AG04449 (cell line): ENCODE data around the gene TMEM135.

Source experiments
- CTCF ChIA-PET: fragments of 350-600 bp; formaldehyde crosslinking; extraction: SDS; loops from one replicate; lab custom pipeline; 2021; ENCODE audit warnings: antibody characterized with exemption; lab: Yijun Ruan, JAX
- POLR2A ChIA-PET: fragments of 400-600, 350-600 bp; formaldehyde crosslinking; extraction: SDS; loops from one replicate; lab custom pipeline; 2020; ENCODE audit warnings: antibody characterized with exemption, inconsistent platforms; lab: Yijun Ruan, JAX
- DNase-seq: peaks from one replicate; pipeline ENCODE4 v3.0.0-alpha.2; 2010; ENCODE audit warnings: low read depth, low spot score
- H3K4me3 ChIP-seq: 2 replicates; pipeline ENCODE4 v1.5.1; 2011; ENCODE audit warnings: low read depth, mild to moderate bottlenecking, control low read depth, low read length
- TF ChIP-seq, protein P1 (sequence below): IDR thresholded peaks from one replicate; pipeline ENCODE4 v1.5.1; 2011; ENCODE audit warnings: mild to moderate bottlenecking, moderate library complexity, low read length, control low read depth, inconsistent platforms; ENCODE audit not compliant: insufficient read depth; ENCODE audit errors: missing control alignments

Gene TMEM135

DNA sequence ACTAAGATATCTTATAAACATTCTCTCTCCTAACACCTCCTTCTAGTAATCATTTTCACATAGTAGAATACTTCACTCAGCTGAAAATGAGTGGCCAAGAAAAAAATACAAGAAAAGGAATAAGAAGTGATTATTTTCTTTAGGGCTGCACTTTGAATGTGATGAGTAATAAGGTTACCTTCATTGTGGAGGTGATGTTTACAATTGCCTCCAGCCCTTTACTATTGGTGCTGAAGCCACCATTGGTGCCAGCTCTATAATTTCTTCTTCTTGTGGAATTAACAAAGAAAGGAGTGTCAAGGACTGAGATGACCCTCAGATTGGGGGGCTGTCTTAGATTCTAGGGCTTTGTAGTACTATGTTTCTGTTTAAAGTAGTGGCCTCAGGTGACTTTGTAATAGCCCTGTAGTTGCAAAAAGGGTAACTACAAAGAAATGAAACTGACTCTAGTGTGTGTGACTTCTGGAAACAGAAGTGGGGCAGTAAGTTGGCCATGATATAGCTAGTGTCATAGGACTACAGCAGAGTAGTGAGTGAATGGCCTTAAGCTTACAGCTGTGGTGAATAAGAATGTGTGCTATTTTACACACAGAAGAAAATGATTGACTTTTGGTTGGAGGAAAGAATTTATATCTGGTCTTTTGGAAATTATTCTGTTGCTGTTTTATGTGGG is 287.2 kb downstream of the TMEM135 start:
- POLR2A ChIA-PET = no interaction called here
- no peak overlapping the region for H3K4me3 ChIP-seq
- TF ChIP-seq, protein P1, sequence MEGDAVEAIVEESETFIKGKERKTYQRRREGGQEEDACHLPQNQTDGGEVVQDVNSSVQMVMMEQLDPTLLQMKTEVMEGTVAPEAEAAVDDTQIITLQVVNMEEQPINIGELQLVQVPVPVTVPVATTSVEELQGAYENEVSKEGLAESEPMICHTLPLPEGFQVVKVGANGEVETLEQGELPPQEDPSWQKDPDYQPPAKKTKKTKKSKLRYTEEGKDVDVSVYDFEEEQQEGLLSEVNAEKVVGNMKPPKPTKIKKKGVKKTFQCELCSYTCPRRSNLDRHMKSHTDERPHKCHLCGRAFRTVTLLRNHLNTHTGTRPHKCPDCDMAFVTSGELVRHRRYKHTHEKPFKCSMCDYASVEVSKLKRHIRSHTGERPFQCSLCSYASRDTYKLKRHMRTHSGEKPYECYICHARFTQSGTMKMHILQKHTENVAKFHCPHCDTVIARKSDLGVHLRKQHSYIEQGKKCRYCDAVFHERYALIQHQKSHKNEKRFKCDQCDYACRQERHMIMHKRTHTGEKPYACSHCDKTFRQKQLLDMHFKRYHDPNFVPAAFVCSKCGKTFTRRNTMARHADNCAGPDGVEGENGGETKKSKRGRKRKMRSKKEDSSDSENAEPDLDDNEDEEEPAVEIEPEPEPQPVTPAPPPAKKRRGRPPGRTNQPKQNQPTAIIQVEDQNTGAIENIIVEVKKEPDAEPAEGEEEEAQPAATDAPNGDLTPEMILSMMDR = no peak
- CTCF ChIA-PET = no interaction called here
- no peak for DNase-seq

DNA sequence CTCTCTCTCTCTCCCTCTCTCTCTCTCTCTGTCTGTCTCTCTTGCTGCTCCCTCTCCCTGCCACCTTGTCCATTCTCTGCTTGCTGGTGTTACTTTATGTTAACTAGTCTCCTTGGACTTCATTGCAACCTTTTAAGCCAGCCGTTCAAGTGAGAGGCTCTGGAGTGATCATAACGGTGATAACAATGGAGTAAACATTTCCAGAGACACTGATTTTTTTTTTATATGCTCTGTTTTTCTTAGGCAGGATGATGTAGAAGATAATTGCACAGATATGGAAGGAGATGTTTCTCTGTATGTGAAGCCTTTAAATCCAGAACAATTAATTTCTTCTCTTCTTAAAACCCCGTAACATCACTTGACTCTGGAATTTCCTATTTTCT is 287.7 kb downstream of the TMEM135 start:
- TF ChIP-seq, protein P1 = no peak
- POLR2A ChIA-PET = no interaction called here
- CTCF ChIA-PET = no interaction called here
- no peak overlapping the region for H3K4me3 ChIP-seq
- no peak for DNase-seq

DNA sequence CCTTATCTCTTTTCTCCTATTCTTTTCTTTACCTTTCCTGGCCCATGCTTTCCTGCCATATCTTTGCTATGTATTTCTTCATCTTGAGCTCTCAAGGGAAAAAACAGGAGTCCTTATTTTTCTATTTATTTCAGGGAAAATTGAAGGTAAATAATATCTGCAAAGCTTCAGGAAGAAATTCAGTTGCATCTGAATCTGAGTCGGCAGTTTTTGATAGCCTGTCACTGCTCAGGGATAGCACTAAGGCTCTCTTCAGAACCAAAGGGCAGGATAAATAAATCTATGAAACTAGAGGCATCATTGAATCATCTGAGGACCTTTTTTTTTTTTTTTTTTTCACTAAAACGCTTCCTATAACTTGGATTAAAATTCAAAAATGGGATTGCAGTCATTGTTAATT is 288.9 kb downstream of the TMEM135 start:
- DNase-seq = no peak
- no peak overlapping the region for H3K4me3 ChIP-seq
- CTCF ChIA-PET = no interaction called here
- TF ChIP-seq, protein P1 = no peak
- POLR2A ChIA-PET = no interaction called here

DNA sequence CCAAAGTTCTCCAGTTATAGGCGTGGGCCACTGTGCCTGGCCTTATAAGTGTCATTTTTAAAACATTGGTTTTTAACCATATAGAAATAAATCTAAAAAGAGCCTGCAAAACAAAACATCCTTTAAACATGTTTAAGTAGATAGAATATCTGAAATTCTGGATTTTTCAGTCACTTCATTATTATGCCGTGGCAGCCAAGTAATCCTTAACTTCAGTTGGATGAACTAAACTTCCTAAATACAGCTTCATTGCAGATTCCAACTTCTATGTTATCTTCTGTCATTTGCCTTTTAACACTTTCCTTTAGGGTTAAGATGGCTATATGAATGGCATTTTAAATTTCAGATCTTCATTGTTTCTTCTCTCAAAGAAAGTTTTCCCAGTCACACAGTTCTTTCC is 291.4 kb downstream of the TMEM135 start:
- TF ChIP-seq, protein P1 = no peak
- ChIA-PET CTCF (interaction anchor here (1.1 kb wide), 1 partner anchor 20 kb away, joined by 4 read pairs; no protein-coding TSS in a partner anchor), POLR2A (no interaction called here)
- no peak for DNase-seq
- no peak overlapping the region for H3K4me3 ChIP-seq

DNA sequence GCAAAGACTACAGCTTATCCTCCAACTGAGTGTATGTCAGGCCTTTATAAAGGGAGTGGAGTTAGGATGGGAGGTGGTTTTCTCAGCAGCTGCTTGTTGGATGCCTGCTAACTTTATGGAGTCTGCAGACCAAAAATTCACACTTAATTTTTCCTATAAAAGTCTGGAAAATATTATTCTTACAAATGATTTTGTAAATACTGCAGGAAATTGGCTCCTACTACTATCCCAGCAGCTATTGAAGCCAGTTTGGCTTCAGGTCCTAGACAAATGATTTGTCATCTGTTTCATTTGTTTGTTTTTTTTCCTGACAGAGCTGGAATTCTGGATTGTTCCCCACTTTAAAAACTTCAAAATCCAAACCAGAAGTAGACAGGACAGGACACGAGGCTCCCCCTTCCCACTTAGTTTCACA is 292.5 kb downstream of the TMEM135 start:
- CTCF ChIA-PET = interaction anchor here (0.8 to 1.3 kb wide), 4 partner anchors 19 to 392 kb away, joined by 3 to 7 read pairs (median 4); no protein-coding TSS in a partner anchor
- POLR2A ChIA-PET = no interaction called here

DNA sequence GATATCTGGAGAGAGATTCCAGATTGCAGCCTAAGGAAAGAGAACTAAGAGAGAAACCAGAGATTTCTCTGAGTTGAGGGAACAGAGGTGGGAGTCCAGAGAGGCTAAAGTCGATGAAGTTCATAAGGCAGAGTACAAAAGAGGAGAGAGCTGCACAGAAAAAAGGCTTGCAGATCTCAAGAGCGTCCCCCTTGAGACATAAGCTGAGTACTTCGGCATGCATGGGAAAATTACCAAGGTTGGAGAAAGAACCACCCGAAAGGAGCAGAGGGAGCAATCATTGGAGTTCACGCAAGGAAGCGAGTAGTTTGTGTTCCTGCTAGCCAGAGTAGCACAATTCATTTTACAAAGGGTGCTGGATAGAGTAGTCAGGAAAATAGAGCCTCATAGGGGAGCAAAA is 293.5 kb downstream of the TMEM135 start:
- DNase-seq = no peak
- ChIA-PET CTCF (interaction anchor here (0.8 to 1.2 kb wide), 2 partner anchors 21 to 393 kb away, joined by 3 to 5 read pairs; no protein-coding TSS in a partner anchor), POLR2A (no interaction called here)
- H3K4me3 ChIP-seq = no peak overlapping the region
- TF ChIP-seq, protein P1 = no peak

More for the DNA sequence above, 292.5 kb downstream of the TMEM135 start:
- TF ChIP-seq, protein P1 = no peak
- no peak for DNase-seq
- no peak overlapping the region for H3K4me3 ChIP-seq
